H1 (cell line): ENCODE results near the gene ABCC11. TPM values are rescaled to one million over a fixed set of nuclear protein-coding genes. Genes with fewer than 3 reads are reported as not detected.

Experiments used
- CTCF ChIA-PET: fragments of 300-600 bp; sonication (Branson Sonifier 250); formaldehyde crosslinking; loops from one replicate; lab custom pipeline; 2021; ENCODE audit not compliant: partially characterized antibody; lab: Charles Lee
- POLR2A ChIA-PET: fragments of 300-600 bp; sonication (Branson Sonifier 250); formaldehyde crosslinking; loops from one replicate; lab custom pipeline; 2021; ENCODE audit warnings: inconsistent platforms; ENCODE audit not compliant: partially characterized antibody; lab: Charles Lee
- DNase-seq, 2 experiments: peaks; one replicate each; pipeline versions ENCODE4 v3.0.0 to v3.0.0-alpha.2; 2010 to 2022; ENCODE audit warnings: low spot score in 2 of 2, low read depth in 1 of 2, mixed read lengths in 1 of 2
- FAIRE-seq: peaks from 2 replicates; lab custom pipeline; 2011; peaks lifted over from hg19 to GRCh38; lab: Jason Lieb, UNC
- H2AFZ ChIP-seq: 2 replicates; pipeline ENCODE4 v1.8.1; 2012; ENCODE audit warnings: low read length, inconsistent platforms
- H2AK5ac ChIP-seq: 2 replicates; pipeline ENCODE4 v1.6.1; 2013; ENCODE audit warnings: low read depth, low read length
- H2BK120ac ChIP-seq: replicated peaks from 2 replicates; pipeline ENCODE3; 2013; ENCODE audit warnings: low read depth, low read length, inconsistent platforms
- H2BK12ac ChIP-seq: 2 replicates; pipeline ENCODE4 v1.6.1; 2013; ENCODE audit warnings: low read depth, low read length
- H2BK15ac ChIP-seq: 2 replicates; pipeline ENCODE4 v1.6.1; 2013; ENCODE audit warnings: low read length
- H2BK20ac ChIP-seq: 2 replicates; pipeline ENCODE4 v1.6.1; 2013; ENCODE audit warnings: low read length
- H2BK5ac ChIP-seq: 2 replicates; pipeline ENCODE4 v1.6.1; 2013; ENCODE audit warnings: low read depth, low read length
- H3K14ac ChIP-seq: 2 replicates; pipeline ENCODE4 v1.6.1; 2013; ENCODE audit warnings: inconsistent platforms; ENCODE audit not compliant: insufficient read length
- H3K18ac ChIP-seq: 2 replicates; pipeline ENCODE4 v1.6.1; 2013; ENCODE audit warnings: low read length; ENCODE audit errors: extremely low read depth
- H3K23ac ChIP-seq: 2 replicates; pipeline ENCODE4 v1.6.1; 2013; ENCODE audit warnings: inconsistent platforms; ENCODE audit not compliant: insufficient read length
- H3K23me2 ChIP-seq: 2 replicates; pipeline ENCODE4 v1.6.1; 2013; ENCODE audit warnings: low read depth, low read length
- H3K27ac ChIP-seq: 2 replicates; pipeline ENCODE4 v1.6.1; 2011; ENCODE audit warnings: low read depth, low read length, inconsistent platforms
- H3K27me3 ChIP-seq, 4 experiments: replicated peaks in 1 of 4; 1 replicate in 1 of 4; 2 replicates in 3 of 4; pipeline versions ENCODE4 v1.6.1 to v1.8.1; 2011 to 2013; ENCODE audit warnings: low read length in 3 of 4, mild to moderate bottlenecking in 3 of 4, inconsistent platforms in 2 of 4, mixed read lengths in 2 of 4, moderate library complexity in 1 of 4; ENCODE audit not compliant: control insufficient read depth in 3 of 4, insufficient read depth in 3 of 4; ENCODE audit errors: extremely low read depth in 1 of 4
- H3K36me3 ChIP-seq, 4 experiments: 2 replicates each; pipeline versions ENCODE4 v1.6.1 to v1.8.1; 2011 to 2013; ENCODE audit warnings: mild to moderate bottlenecking in 4 of 4, low read length in 3 of 4, moderate library complexity in 2 of 4, control low read depth in 1 of 4, inconsistent platforms in 1 of 4; ENCODE audit not compliant: insufficient read depth in 4 of 4, control insufficient read depth in 2 of 4
- H3K4ac ChIP-seq: replicated peaks from 2 replicates; pipeline ENCODE3; 2013; ENCODE audit warnings: low read length, low read depth, mixed read lengths, inconsistent platforms; ENCODE audit not compliant: insufficient read length
- H3K4me1 ChIP-seq, 4 experiments: replicated peaks in 1 of 4; 1 replicate in 1 of 4; 2 replicates in 3 of 4; pipeline versions ENCODE4 v1.6.1 to v1.8.1; 2011 to 2013; ENCODE audit warnings: low read length in 3 of 4, inconsistent platforms in 2 of 4, mixed read lengths in 1 of 4; ENCODE audit not compliant: insufficient read depth in 4 of 4, control insufficient read depth in 3 of 4
- H3K4me2 ChIP-seq, 2 experiments: 2 replicates each; pipeline versions ENCODE4 v1.6.1 to v1.8.1; 2011 to 2013; ENCODE audit warnings: low read depth in 2 of 2, low read length in 2 of 2, control low read depth in 1 of 2, inconsistent platforms in 1 of 2, mild to moderate bottlenecking in 1 of 2; ENCODE audit not compliant: insufficient read depth in 1 of 2
- H3K4me3 ChIP-seq, 4 experiments: fragments of 200-600, 300-600 bp in 1 of 4; sonication (generic), shearing (Covaris generic), sonication (Bioruptor Twin) in 1 of 4; 2 replicates each; pipeline versions ENCODE4 v1.5.1 to v1.8.1; 2011 to 2016; ENCODE audit warnings: low read length in 4 of 4, low read depth in 3 of 4, control low read depth in 2 of 4, inconsistent platforms in 2 of 4, mild to moderate bottlenecking in 2 of 4, mixed read lengths in 1 of 4, moderate library complexity in 1 of 4; ENCODE audit not compliant: insufficient read depth in 2 of 4; ENCODE audit errors: extremely low read depth in 1 of 4
- H3K56ac ChIP-seq: replicated peaks from 2 replicates; pipeline ENCODE3; 2013; ENCODE audit warnings: low read depth, mild to moderate bottlenecking, mixed read lengths, low read length, inconsistent platforms; ENCODE audit not compliant: insufficient read length
- H3K79me1 ChIP-seq: 2 replicates; pipeline ENCODE4 v1.6.1; 2013; ENCODE audit warnings: low read depth, low read length, control low read depth
- H3K79me2 ChIP-seq, 2 experiments: 2 replicates each; pipeline versions ENCODE4 v1.6.1 to v1.8.1; 2012 to 2013; ENCODE audit warnings: low read length in 2 of 2, mild to moderate bottlenecking in 2 of 2, inconsistent platforms in 1 of 2; ENCODE audit not compliant: insufficient read depth in 2 of 2, control insufficient read depth in 1 of 2
- H3K9ac ChIP-seq, 4 experiments: replicated peaks in 1 of 4; 1 replicate in 1 of 4; 2 replicates in 3 of 4; pipeline versions ENCODE4 v1.6.1 to v1.8.1; 2011 to 2013; ENCODE audit warnings: low read depth in 3 of 4, low read length in 3 of 4, control low read depth in 2 of 4, mild to moderate bottlenecking in 2 of 4, moderate library complexity in 2 of 4, inconsistent platforms in 1 of 4; ENCODE audit errors: extremely low read depth in 1 of 4
- H3K9me3 ChIP-seq, 2 experiments: 2 replicates each; pipeline versions ENCODE4 v1.6.1 to v1.8.1; 2012 to 2013; ENCODE audit warnings: mild to moderate bottlenecking in 2 of 2, moderate library complexity in 2 of 2, control low read depth in 1 of 2, inconsistent platforms in 1 of 2, low read depth in 1 of 2, low read length in 1 of 2, mixed read lengths in 1 of 2; ENCODE audit not compliant: insufficient read depth in 2 of 2
- H4K20me1 ChIP-seq, 2 experiments: replicated peaks in 1 of 2; 2 replicates each; pipeline versions ENCODE3 to v1.8.1; 2011 to 2013; ENCODE audit warnings: inconsistent platforms in 2 of 2, low read length in 2 of 2, mild to moderate bottlenecking in 1 of 2; ENCODE audit not compliant: insufficient read depth in 2 of 2, control insufficient read depth in 1 of 2
- H4K5ac ChIP-seq: 2 replicates; pipeline ENCODE4 v1.6.1; 2013; ENCODE audit warnings: low read length, low read depth, mixed read lengths, inconsistent platforms; ENCODE audit not compliant: insufficient read length
- H4K8ac ChIP-seq: 2 replicates; pipeline ENCODE4 v1.8.0; 2013; ENCODE audit warnings: mild to moderate bottlenecking, moderate library complexity, low read length, inconsistent platforms; ENCODE audit not compliant: insufficient read depth; ENCODE audit errors: extremely low read depth
- H4K91ac ChIP-seq: replicated peaks from 2 replicates; pipeline ENCODE3; 2013; ENCODE audit warnings: low read length, mixed read lengths, inconsistent platforms; ENCODE audit not compliant: insufficient read length
- JUND ChIP-seq: IDR thresholded peaks from 2 replicates; pipeline ENCODE4 v1.6.1; 2011; ENCODE audit warnings: mild to moderate bottlenecking, improper control_type of control experiment, low read length
- KDM1A ChIP-seq: fragments of 200-600, 300-600 bp; sonication (generic); IDR thresholded peaks from 2 replicates; pipeline ENCODE4 v1.7.1; 2016; ENCODE audit warnings: mild to moderate bottlenecking, low read length, borderline replicate concordance
- NANOG ChIP-seq: IDR thresholded peaks from 2 replicates; pipeline ENCODE4 v1.6.1; 2011; ENCODE audit warnings: low read length, low read depth, mild to moderate bottlenecking, inconsistent platforms; ENCODE audit not compliant: insufficient read depth, poor library complexity, severe bottlenecking
- POLR2AphosphoS5 ChIP-seq: IDR thresholded peaks from 2 replicates; pipeline ENCODE4 v1.6.1; 2011; ENCODE audit warnings: low read depth, low read length
- SIN3A ChIP-seq, 2 experiments: IDR thresholded peaks in 1 of 2; conservative IDR thresholded peaks in 1 of 2; 2 replicates each; pipeline ENCODE4 v1.6.1; 2011 to 2012; ENCODE audit warnings: low read length in 2 of 2, improper control_type of control experiment in 1 of 2, low read depth in 1 of 2, mild to moderate bottlenecking in 1 of 2
- WGBS, 2 experiments: shearing (Covaris generic) in 1 of 2; methylation state at CpG; one replicate each; pipeline versions ENCODE4 v1.1.6 to v1.1.7; 2013 to 2015; ENCODE audit warnings: low lambda C conversion rate in 2 of 2, mixed read lengths in 2 of 2, inconsistent platforms in 1 of 2, low coverage in 1 of 2, missing lambda C conversion rate in 1 of 2; ENCODE audit not compliant: insufficient replicate concordance in 2 of 2, insufficient coverage in 1 of 2, insufficient read length in 1 of 2; ENCODE audit errors: extremely low coverage in 1 of 2, missing lambda C conversion rate in 1 of 2; 5-methylcytosine and 5-hydroxymethylcytosine counted together
- polyA plus RNA-seq, 7 experiments: library from polyadenylated mRNA; depleted of rRNA in 3 of 7; stranded (reverse) in 5 of 7; unstranded in 2 of 7; fragments of >200 nt in 5 of 7; fragments of 200-250 nt in 2 of 7; gene quantifications; 1 replicate in 5 of 7; 2 replicates in 1 of 7; 4 replicates in 1 of 7; pipeline versions ENCODE4 v1.2.1 to v1.2.3, GENCODE V29; 2011 to 2013; ENCODE audit warnings: missing spikeins in 2 of 7, mixed read lengths in 2 of 7
- total RNA-seq: library from RNA; stranded (reverse); fragmentation: NEBNext Ultra II Directional; extraction: Animal tissue kit (Norgen Biotek cat#: 25700); gene quantifications from 2 replicates; pipeline ENCODE4 v1.2.1, GENCODE V29; 2021

Gene ABCC11
- total and polyA plus RNA-seq, 2 of the 8 experiments (the other 6 are each of a cell fraction or from before 2014, with no cell fraction given), result 0.06 TPM; not detected in 1

DNA sequence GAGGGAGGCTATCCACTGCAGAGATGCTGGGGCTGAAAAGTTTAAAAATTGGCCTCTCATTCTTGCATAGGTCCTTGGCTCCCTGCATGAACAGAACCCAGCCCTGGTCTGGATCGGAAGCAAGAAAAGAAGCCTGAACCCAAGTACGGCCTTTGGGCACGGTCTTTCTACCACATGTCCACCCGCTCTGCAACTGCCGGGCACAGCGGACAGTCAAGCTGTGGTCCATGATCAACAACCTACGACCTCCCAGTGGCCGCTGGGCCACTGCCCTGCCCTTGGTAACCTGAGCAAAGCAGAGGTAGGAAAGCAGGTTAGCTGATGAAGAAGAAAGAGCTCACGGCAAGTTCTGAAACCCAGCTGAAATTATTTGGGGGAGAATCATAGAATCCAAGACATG, 95.1 kb downstream of the ABCC11 start:
- Histone ChIP-seq H4K5ac (no peak overlapping the region), H3K23ac (no peak overlapping the region), H3K27ac (no peak overlapping the region), H4K8ac (no peak overlapping the region), H2BK120ac (no peak overlapping the region), H3K4me1 (no peaks in the 10 kb centered on the region), H3K4ac (no peak overlapping the region), H3K36me3 (no peaks in the 10 kb centered on the region), H3K27me3 (peaks cover 0 to 4% (median 3%) of the 10 kb centered on the region in 4 experiments; a peak in 6 of 7 replicates), H2AK5ac (no peak overlapping the region), H3K79me2 (no peaks in the 10 kb centered on the region), H3K14ac (no peak overlapping the region), H3K9me3 (no peaks in the 10 kb centered on the region), H4K91ac (no peak overlapping the region), H3K4me3 (no peak overlapping the region), H3K23me2 (no peaks in the 10 kb centered on the region), H2BK12ac (no peak overlapping the region), H3K79me1 (no peaks in the 10 kb centered on the region), H2BK15ac (no peak overlapping the region), H3K9ac (no peak overlapping the region), H4K20me1 (no peaks in the 10 kb centered on the region), H3K18ac (no peak overlapping the region), H3K56ac (no peak overlapping the region), H3K4me2 (no peak overlapping the region), H2BK20ac (no peak overlapping the region), H2AFZ (no peak overlapping the region; the same call in 1 of the 2 replicates), H2BK5ac (no peak overlapping the region)
- ChIA-PET CTCF (interaction anchor here (1.1 kb wide), 1 partner anchor 35 kb away, joined by 3 read pairs; no protein-coding TSS in a partner anchor), POLR2A (interaction anchor here (0.8 kb wide), 1 partner anchor 14 kb away, joined by 3 read pairs; no protein-coding TSS in a partner anchor)
- 99% methylated on average over 9 of the region's 9 CpGs; no CpG with 5 or more reads in 1 of the 2 experiments for WGBS, 2 experiments
- no peak for TF ChIP-seq KDM1A
- no peak for TF ChIP-seq SIN3A (conservative IDR thresholded peaks at IDR 0.05 in 1 of 2, IDR thresholded peaks at IDR 0.05 in 1 of 2; ENCODE audit: low read depth in 1 of 2, low read length in 2 of 2)
- TF ChIP-seq NANOG, result no peak
- no peak for TF ChIP-seq POLR2AphosphoS5
- TF ChIP-seq JUND, result no peak
- DNase-seq (no peak), FAIRE-seq (no peak)
